Measurements from ENCODE around the gene LRRN3.

Gene LRRN3

DNA sequence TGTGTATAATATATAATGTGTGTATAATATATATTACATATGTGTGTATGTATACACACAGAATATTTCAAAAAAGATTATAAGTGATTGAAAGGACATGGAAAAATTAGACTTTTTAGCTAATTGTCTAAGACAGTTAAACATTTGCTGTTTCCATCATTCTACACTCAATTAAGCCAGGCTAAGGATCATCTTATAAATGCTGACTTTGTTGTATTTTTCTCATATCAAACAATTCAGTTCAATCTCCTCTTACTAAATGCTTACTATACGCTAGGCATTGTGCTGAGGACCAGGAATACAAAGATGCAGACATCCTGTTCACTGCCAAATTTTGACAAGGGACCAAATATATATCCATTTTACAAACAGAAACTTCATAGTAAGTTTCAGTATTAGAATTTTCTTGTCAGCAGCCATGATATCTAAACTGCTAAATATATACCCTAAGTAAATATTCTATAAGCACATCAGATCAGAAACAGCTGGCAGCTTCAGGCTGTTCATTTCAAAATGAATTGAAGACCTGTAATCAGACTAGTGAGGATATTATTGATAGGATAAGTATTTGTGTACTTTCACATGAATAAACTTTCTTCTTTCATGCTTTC lies 10.3 kb upstream of the LRRN3 start:
- H3K9me3 ChIP-seq (ENCODE audit: low read length), result no peaks in the 10 kb centered on the region
- no peak overlapping the region for H3K27ac ChIP-seq (ENCODE audit: low read depth, low read length)

DNA sequence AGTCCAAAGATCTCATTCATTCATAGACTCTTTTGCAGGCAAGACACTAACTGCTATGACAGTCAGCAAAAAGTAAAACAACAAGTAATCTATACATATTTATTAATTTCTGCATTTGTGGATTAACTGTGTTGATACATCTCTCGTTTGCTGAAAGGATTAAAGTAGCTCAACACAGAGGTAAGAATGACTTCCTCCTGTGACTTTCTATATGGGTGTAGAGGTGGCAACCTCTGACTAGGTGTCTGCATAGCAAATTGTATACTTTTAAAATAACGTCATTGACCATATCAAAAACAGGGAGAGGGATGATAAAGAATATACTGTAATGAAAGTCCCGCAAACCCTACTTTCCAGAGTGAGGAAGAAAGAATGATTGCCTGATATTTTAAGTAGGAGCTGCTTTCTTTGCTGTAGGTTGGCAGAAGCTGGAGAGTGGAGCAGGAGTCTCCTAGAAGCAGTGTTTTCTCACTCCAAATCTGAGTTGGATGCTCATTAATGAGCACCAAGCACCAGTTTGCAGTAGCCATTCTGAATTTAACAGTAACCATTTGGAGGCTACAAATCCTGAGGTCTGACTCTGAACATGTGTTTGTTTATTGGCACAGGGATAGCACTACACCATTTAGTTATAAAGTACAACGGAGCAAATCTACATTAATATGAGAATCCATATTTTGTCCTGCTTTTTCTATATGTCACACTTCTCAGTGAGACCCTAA lies 9.2 kb upstream of the LRRN3 start:
- no peaks in the 10 kb centered on the region for H3K36me3 ChIP-seq (ENCODE audit: insufficient read depth, low read length)
- H3K9me3 ChIP-seq (ENCODE audit: low read length), result no peaks in the 10 kb centered on the region
- no peaks in the 10 kb centered on the region for H3K4me1 ChIP-seq (ENCODE audit: insufficient read depth, low read length)
- H3K27me3 ChIP-seq (ENCODE audit: control insufficient read depth in 1 of 2, insufficient read depth in 2 of 2, low read length in 2 of 2), result no peaks in the 10 kb centered on the region
- H3K27ac ChIP-seq (ENCODE audit: low read depth, low read length), result no peak overlapping the region
- H3K9ac ChIP-seq (ENCODE audit: low read length), result no peak overlapping the region
- no peak overlapping the region for H3K4me3 ChIP-seq (ENCODE audit: low read depth in 1 of 2, low read length in 2 of 2)

More for the DNA sequence above, 10.3 kb upstream of the LRRN3 start:
- no peaks in the 10 kb centered on the region for H3K27me3 ChIP-seq (ENCODE audit: control insufficient read depth in 1 of 2, insufficient read depth in 2 of 2, low read length in 2 of 2)
- H3K4me1 ChIP-seq (ENCODE audit: insufficient read depth, low read length), result no peaks in the 10 kb centered on the region
- H3K4me3 ChIP-seq (ENCODE audit: low read depth in 1 of 2, low read length in 2 of 2), result no peak overlapping the region
- H3K9ac ChIP-seq (ENCODE audit: low read length), result no peak overlapping the region
- no peaks in the 10 kb centered on the region for H3K36me3 ChIP-seq (ENCODE audit: insufficient read depth, low read length)

- Histone ChIP-seq H3K4me1 (ENCODE audit: insufficient read depth, low read length) (no peaks in the 10 kb centered on the region), H3K36me3 (ENCODE audit: insufficient read depth, low read length) (no peaks in the 10 kb centered on the region), H3K4me3 (ENCODE audit: low read depth in 1 of 2, low read length in 2 of 2) (no peak overlapping the region), H3K27ac (ENCODE audit: low read depth, low read length) (no peak overlapping the region), H3K27me3 (ENCODE audit: control insufficient read depth in 1 of 2, insufficient read depth in 2 of 2, low read length in 2 of 2) (no peaks in the 10 kb centered on the region), H3K9me3 (ENCODE audit: low read length) (no peaks in the 10 kb centered on the region), H3K9ac (ENCODE audit: low read length) (no peak overlapping the region)
These were observed 8.6 kb upstream of the LRRN3 start for GRCh38 chr7:111082351-111082750.

DNA sequence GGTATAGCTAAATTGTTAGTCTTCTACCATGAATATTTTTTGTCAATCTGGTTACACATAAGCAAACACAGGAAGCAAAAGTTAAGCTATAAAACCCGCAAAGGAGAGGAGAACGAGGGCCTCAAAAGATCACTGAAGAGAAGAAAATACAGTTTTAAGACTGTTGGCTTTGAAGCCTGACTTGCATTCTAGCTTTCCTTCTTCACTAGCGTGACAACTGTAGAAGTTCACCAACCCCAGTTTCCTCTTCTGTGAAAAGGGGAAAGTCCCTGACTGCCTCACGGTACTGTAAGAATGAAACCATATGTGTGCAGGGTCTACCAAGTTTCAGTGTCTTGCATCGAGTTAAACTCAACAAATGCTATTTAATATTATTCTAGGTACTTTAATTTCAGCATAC lies 7.5 kb upstream of the LRRN3 start:
- no peak overlapping the region for H3K9ac ChIP-seq (ENCODE audit: low read length)
- H3K4me1 ChIP-seq (ENCODE audit: insufficient read depth, low read length), result no peaks in the 10 kb centered on the region
- no peak overlapping the region for H3K4me3 ChIP-seq (ENCODE audit: low read depth in 1 of 2, low read length in 2 of 2)
- H3K27me3 ChIP-seq (ENCODE audit: control insufficient read depth in 1 of 2, insufficient read depth in 2 of 2, low read length in 2 of 2), result no peaks in the 10 kb centered on the region
- no peaks in the 10 kb centered on the region for H3K36me3 ChIP-seq (ENCODE audit: insufficient read depth, low read length)
- no peak overlapping the region for H3K27ac ChIP-seq (ENCODE audit: low read depth, low read length)
- H3K9me3 ChIP-seq (ENCODE audit: low read length), result no peaks in the 10 kb centered on the region

DNA sequence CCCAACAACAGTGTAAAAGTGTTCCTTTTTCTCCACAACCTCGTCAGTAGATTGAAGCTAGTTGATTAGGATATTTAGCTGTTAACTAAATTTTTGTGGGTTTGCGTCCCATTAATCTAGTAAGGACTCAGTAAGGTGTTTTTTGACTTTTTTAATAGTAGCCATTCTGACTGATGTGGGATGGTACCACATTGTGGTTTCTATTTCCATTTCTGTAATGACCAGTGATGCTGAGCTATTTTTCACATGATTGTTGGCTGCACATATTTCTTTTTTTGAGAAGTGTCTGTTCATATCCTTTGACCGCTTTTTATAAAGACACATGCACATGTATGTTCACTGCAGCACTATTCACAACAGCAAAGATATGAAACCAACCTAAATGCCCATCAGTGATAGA lies 5.6 kb upstream of the LRRN3 start:
- Histone ChIP-seq H3K9ac (ENCODE audit: low read length) (no peak overlapping the region), H3K9me3 (ENCODE audit: low read length) (no peaks in the 10 kb centered on the region), H3K27me3 (ENCODE audit: control insufficient read depth in 1 of 2, insufficient read depth in 2 of 2, low read length in 2 of 2) (no peaks in the 10 kb centered on the region), H3K4me1 (ENCODE audit: insufficient read depth, low read length) (no peaks in the 10 kb centered on the region), H3K4me3 (ENCODE audit: low read depth in 1 of 2, low read length in 2 of 2) (no peak overlapping the region), H3K27ac (ENCODE audit: low read depth, low read length) (no peak overlapping the region), H3K36me3 (ENCODE audit: insufficient read depth, low read length) (no peaks in the 10 kb centered on the region)

GRCh38 chr7:111086532-111086931 lies 4.4 kb upstream of the LRRN3 start:
- Histone ChIP-seq H3K9ac (ENCODE audit: low read length) (no peak overlapping the region), H3K9me3 (ENCODE audit: low read length) (no peaks in the 10 kb centered on the region), H3K27me3 (ENCODE audit: control insufficient read depth in 1 of 2, insufficient read depth in 2 of 2, low read length in 2 of 2) (no peaks in the 10 kb centered on the region), H3K27ac (ENCODE audit: low read depth, low read length) (no peak overlapping the region), H3K4me3 (ENCODE audit: low read depth in 1 of 2, low read length in 2 of 2) (no peak overlapping the region), H3K4me1 (ENCODE audit: insufficient read depth, low read length) (peaks cover 5% of the 10 kb centered on the region), H3K36me3 (ENCODE audit: insufficient read depth, low read length) (no peaks in the 10 kb centered on the region)

DNA sequence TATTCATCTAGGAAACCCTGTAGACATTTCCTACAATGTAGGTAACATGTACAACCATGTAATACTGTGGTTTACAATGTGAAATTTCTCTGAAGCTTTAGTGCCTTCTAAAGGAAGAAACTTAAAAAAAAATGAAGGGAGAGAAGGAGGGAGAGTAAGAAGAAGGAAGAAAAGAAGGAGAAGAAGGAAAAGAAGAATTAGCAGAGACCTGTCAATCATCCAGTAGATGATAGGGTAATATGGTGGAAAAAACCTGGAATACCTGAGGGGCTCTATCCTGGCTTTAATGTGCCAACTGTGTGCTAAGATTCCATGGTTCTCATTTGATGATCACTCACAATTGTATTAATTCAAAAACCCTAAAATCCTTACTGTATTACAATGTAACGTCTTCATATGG lies 2.6 kb upstream of the LRRN3 start:
- Histone ChIP-seq H3K36me3 (ENCODE audit: insufficient read depth, low read length) (no peaks in the 10 kb centered on the region), H3K27ac (ENCODE audit: low read depth, low read length) (no peak overlapping the region), H3K27me3 (ENCODE audit: control insufficient read depth in 1 of 2, insufficient read depth in 2 of 2, low read length in 2 of 2) (no peaks in the 10 kb centered on the region), H3K9me3 (ENCODE audit: low read length) (no peaks in the 10 kb centered on the region), H3K4me3 (ENCODE audit: low read depth in 1 of 2, low read length in 2 of 2) (no peak overlapping the region), H3K4me1 (ENCODE audit: insufficient read depth, low read length) (peaks cover 22% of the 10 kb centered on the region), H3K9ac (ENCODE audit: low read length) (no peak overlapping the region)

DNA sequence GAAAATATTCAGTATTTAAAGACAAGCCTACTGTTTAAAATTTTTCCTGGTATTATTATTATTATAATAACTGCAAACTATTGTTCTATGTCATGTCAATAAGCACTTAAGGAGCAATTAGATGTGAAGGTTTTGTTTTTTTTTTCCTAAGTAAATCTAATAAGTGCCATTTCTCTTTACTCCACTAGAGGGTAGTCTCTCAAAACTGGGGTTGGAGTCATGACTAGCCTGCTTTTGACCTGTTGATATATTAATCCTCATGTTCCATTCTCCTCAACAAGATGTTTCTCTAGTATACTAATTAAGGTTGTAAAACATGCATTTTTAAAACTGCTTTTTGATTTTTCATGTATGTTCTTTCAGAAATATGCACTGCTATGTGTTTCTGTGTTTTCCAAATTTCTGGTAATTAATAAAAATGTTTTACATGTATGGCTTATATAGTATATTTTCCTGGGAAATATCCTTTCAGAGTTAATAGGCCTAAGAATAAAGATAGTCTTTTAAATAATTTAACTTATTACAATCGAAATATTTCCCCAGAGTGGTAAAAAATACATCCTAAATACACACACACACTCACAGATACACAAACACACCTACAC lies 1.0 kb upstream of the LRRN3 start:
- no peak overlapping the region for H3K9ac ChIP-seq (ENCODE audit: low read length)
- no peaks in the 10 kb centered on the region for H3K36me3 ChIP-seq (ENCODE audit: insufficient read depth, low read length)
- no peak overlapping the region for H3K27ac ChIP-seq (ENCODE audit: low read depth, low read length)
- H3K4me1 ChIP-seq (ENCODE audit: insufficient read depth, low read length), result peaks cover 26% of the 10 kb centered on the region
- H3K9me3 ChIP-seq (ENCODE audit: low read length), result no peaks in the 10 kb centered on the region
- H3K4me3 ChIP-seq (ENCODE audit: low read depth in 1 of 2, low read length in 2 of 2), result no peak overlapping the region
- H3K27me3 ChIP-seq (ENCODE audit: control insufficient read depth in 1 of 2, insufficient read depth in 2 of 2, low read length in 2 of 2), result no peaks in the 10 kb centered on the region

- H3K4me3 ChIP-seq (ENCODE audit: low read depth in 1 of 2, low read length in 2 of 2), result peak overlapping the region in 1 of 2 donors; percentile 58
- H3K9me3 ChIP-seq (ENCODE audit: low read length), result no peaks in the 10 kb centered on the region
- H3K27ac ChIP-seq (ENCODE audit: low read depth, low read length), result no peak overlapping the region
- no peaks in the 10 kb centered on the region for H3K27me3 ChIP-seq (ENCODE audit: control insufficient read depth in 1 of 2, insufficient read depth in 2 of 2, low read length in 2 of 2)
- H3K36me3 ChIP-seq (ENCODE audit: insufficient read depth, low read length), result no peaks in the 10 kb centered on the region
- peaks cover 26% of the 10 kb centered on the region for H3K4me1 ChIP-seq (ENCODE audit: insufficient read depth, low read length)
- no peak overlapping the region for H3K9ac ChIP-seq (ENCODE audit: low read length)
These were observed 849 bp downstream of the LRRN3 start for GRCh38 chr7:111091593-111092358.

GRCh38 chr7:111092406-111093236 lies 1.7 kb downstream of the LRRN3 start:
- Histone ChIP-seq H3K9ac (ENCODE audit: low read length) (no peak overlapping the region), H3K4me3 (ENCODE audit: low read depth in 1 of 2, low read length in 2 of 2) (peak overlapping the region in 1 of 2 donors; percentile 58), H3K27me3 (ENCODE audit: control insufficient read depth in 1 of 2, insufficient read depth in 2 of 2, low read length in 2 of 2) (no peaks in the 10 kb centered on the region), H3K27ac (ENCODE audit: low read depth, low read length) (no peak overlapping the region), H3K4me1 (ENCODE audit: insufficient read depth, low read length) (peaks cover 26% of the 10 kb centered on the region), H3K36me3 (ENCODE audit: insufficient read depth, low read length) (no peaks in the 10 kb centered on the region), H3K9me3 (ENCODE audit: low read length) (no peaks in the 10 kb centered on the region)

DNA sequence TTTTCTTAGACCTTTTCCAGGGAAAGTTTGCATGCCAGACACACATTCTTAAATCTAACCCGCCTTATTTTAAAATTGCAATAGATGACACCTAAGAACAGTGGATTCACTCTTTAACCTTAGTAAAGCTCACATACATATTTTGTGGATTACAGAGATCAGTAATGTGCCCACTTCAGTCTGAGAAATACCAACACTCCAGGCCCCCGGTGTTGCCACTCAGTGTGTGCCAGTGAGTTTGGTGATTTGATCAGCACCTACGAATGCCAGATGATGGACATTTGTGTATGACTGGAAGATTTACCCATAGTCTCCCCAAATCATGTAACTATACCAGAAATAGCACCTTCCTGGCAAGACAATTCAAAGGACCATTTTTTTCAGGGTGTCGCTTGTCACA lies 2.6 kb downstream of the LRRN3 start:
- Histone ChIP-seq H3K27me3 (ENCODE audit: control insufficient read depth in 1 of 2, insufficient read depth in 2 of 2, low read length in 2 of 2) (no peaks in the 10 kb centered on the region), H3K4me1 (ENCODE audit: insufficient read depth, low read length) (peaks cover 26% of the 10 kb centered on the region), H3K9ac (ENCODE audit: low read length) (no peak overlapping the region), H3K4me3 (ENCODE audit: low read depth in 1 of 2, low read length in 2 of 2) (no peak overlapping the region), H3K36me3 (ENCODE audit: insufficient read depth, low read length) (no peaks in the 10 kb centered on the region), H3K27ac (ENCODE audit: low read depth, low read length) (no peak overlapping the region), H3K9me3 (ENCODE audit: low read length) (no peaks in the 10 kb centered on the region)
